HUES6 (cell line): ENCODE data around the gene TRIM54.

Source experiments
- H3K27ac ChIP-seq: 2 replicates; pipeline ENCODE4 v1.7.0; 2013; ENCODE audit warnings: low read depth, mild to moderate bottlenecking, low read length, inconsistent platforms
- H3K27me3 ChIP-seq: 2 replicates; pipeline ENCODE4 v1.6.1; 2013; ENCODE audit warnings: low read length; ENCODE audit not compliant: control insufficient read depth, insufficient read depth
- H3K36me3 ChIP-seq: 2 replicates; pipeline ENCODE4 v1.6.1; 2013; ENCODE audit warnings: low read length; ENCODE audit not compliant: control insufficient read depth, insufficient read depth
- H3K4me1 ChIP-seq: 2 replicates; pipeline ENCODE4 v1.6.1; 2013; ENCODE audit warnings: low read length; ENCODE audit not compliant: control insufficient read depth, insufficient read depth
- H3K4me3 ChIP-seq: 2 replicates; pipeline ENCODE4 v1.5.1; 2013; ENCODE audit warnings: low read depth, low read length
- H3K9ac ChIP-seq: one replicate; pipeline ENCODE4 v1.6.1; 2013; ENCODE audit warnings: mild to moderate bottlenecking, low read length
- H3K9me3 ChIP-seq: 2 replicates; pipeline ENCODE4 v1.6.1; 2013; ENCODE audit warnings: low read depth, low read length; ENCODE audit not compliant: control insufficient read depth, insufficient read depth

TRIM54 gene

GRCh38 chr2:27305516-27305915 lies 23.3 kb downstream of the TRIM54 start:
- peaks cover 48% of the 10 kb centered on the region for H3K27me3 ChIP-seq
- no peak overlapping the region for H3K4me3 ChIP-seq
- peaks cover 20% of the 10 kb centered on the region for H3K4me1 ChIP-seq

GRCh38 chr2:27306136-27306535 lies 23.9 kb downstream of the TRIM54 start:
- Histone ChIP-seq H3K4me3 (peak overlapping the region; percentile 51; the same call in 1 of the 2 replicates), H3K4me1 (peaks cover 20% of the 10 kb centered on the region), H3K36me3 (peaks cover 8% of the 10 kb centered on the region; the same call in 1 of the 2 replicates), H3K27me3 (peaks cover 48% of the 10 kb centered on the region), H3K9ac (no peak overlapping the region), H3K27ac (no peak overlapping the region), H3K9me3 (no peaks in the 10 kb centered on the region)

More at GRCh38 chr2:27305516-27305915, 23.3 kb downstream of the TRIM54 start:
- no peaks in the 10 kb centered on the region for H3K9me3 ChIP-seq
- H3K36me3 ChIP-seq = 0 out of 2 replicates have a peak, but pooled peaks cover 6% of the 10 kb centered on the region
- no peak overlapping the region for H3K27ac ChIP-seq
- no peak overlapping the region for H3K9ac ChIP-seq

- Histone ChIP-seq H3K4me3 (peak overlapping the region; percentile 51), H3K4me1 (peaks cover 20% of the 10 kb centered on the region), H3K36me3 (peaks cover 14% of the 10 kb centered on the region), H3K9me3 (no peaks in the 10 kb centered on the region), H3K9ac (no peak overlapping the region), H3K27ac (no peak overlapping the region), H3K27me3 (peaks cover 48% of the 10 kb centered on the region)
These were observed 24.5 kb downstream of the TRIM54 start for GRCh38 chr2:27306573-27307286.

- peaks cover 48% of the 10 kb centered on the region for H3K27me3 ChIP-seq
- no peak overlapping the region for H3K27ac ChIP-seq
- peak overlapping the region; percentile 51 for H3K4me3 ChIP-seq
- H3K4me1 ChIP-seq = peaks cover 20% of the 10 kb centered on the region
- H3K36me3 ChIP-seq = peaks cover 16% of the 10 kb centered on the region
- no peak overlapping the region for H3K9ac ChIP-seq
- no peaks in the 10 kb centered on the region for H3K9me3 ChIP-seq
These were observed 25.0 kb downstream of the TRIM54 start for GRCh38 chr2:27307287-27307544.

- H3K27ac ChIP-seq = no peak overlapping the region
- no peak overlapping the region for H3K9ac ChIP-seq
- H3K9me3 ChIP-seq = no peaks in the 10 kb centered on the region
- peak overlapping the region; percentile 51 for H3K4me3 ChIP-seq
- peaks cover 16% of the 10 kb centered on the region for H3K36me3 ChIP-seq
- peaks cover 19% of the 10 kb centered on the region for H3K4me1 ChIP-seq
- H3K27me3 ChIP-seq = peaks cover 48% of the 10 kb centered on the region
These were observed 25.5 kb downstream of the TRIM54 start for GRCh38 chr2:27307545-27308358.

- Histone ChIP-seq H3K4me1 (peaks cover 13% of the 10 kb centered on the region; the same call in 1 of the 2 replicates), H3K9me3 (no peaks in the 10 kb centered on the region), H3K4me3 (peak within 1 kb of the TSS; percentile 51), H3K9ac (no peak within 1 kb of the TSS), H3K27ac (no peak within 1 kb of the TSS), H3K36me3 (peaks cover 16% of the 10 kb centered on the region), H3K27me3 (peaks cover 48% of the 10 kb centered on the region)
These were observed 26.2 kb downstream of the TRIM54 start, which contains the start of gene UCN for GRCh38 chr2:27308359-27308881. TSS of gene UCN (minus strand) at chr2:27308445. CDS start at chr2:27307895, 550 bp downstream.

- Histone ChIP-seq H3K4me1 (peaks cover 13% of the 10 kb centered on the region; the same call in 1 of the 2 replicates), H3K27me3 (peaks cover 43% of the 10 kb centered on the region), H3K9ac (no peak overlapping the region), H3K36me3 (peaks cover 16% of the 10 kb centered on the region), H3K4me3 (no peak overlapping the region), H3K9me3 (no peaks in the 10 kb centered on the region), H3K27ac (no peak overlapping the region)
These were observed 27.4 kb downstream of the TRIM54 start for GRCh38 chr2:27309651-27310050.

- peaks cover 16% of the 10 kb centered on the region for H3K36me3 ChIP-seq
- no peak overlapping the region for H3K9ac ChIP-seq
- no peak overlapping the region for H3K4me3 ChIP-seq
- no peaks in the 10 kb centered on the region for H3K9me3 ChIP-seq
- peaks cover 18% of the 10 kb centered on the region for H3K27me3 ChIP-seq
- H3K27ac ChIP-seq = no peak overlapping the region
- H3K4me1 ChIP-seq = peaks cover 12% of the 10 kb centered on the region; the same call in 1 of the 2 replicates
These were observed 29.9 kb downstream of the TRIM54 start for GRCh38 chr2:27312152-27312551.

- H3K4me1 ChIP-seq = peaks cover 5% of the 10 kb centered on the region; the same call in 1 of the 2 replicates
- H3K9ac ChIP-seq = no peak overlapping the region
- H3K9me3 ChIP-seq = no peaks in the 10 kb centered on the region
- peaks cover 16% of the 10 kb centered on the region for H3K36me3 ChIP-seq
- H3K27me3 ChIP-seq = no peaks in the 10 kb centered on the region; the same call in 1 of the 2 replicates
- H3K27ac ChIP-seq = no peak overlapping the region
- no peak overlapping the region for H3K4me3 ChIP-seq
These were observed 31.8 kb downstream of the TRIM54 start for GRCh38 chr2:27313882-27314645.

- H3K9ac ChIP-seq = no peak overlapping the region
- peaks cover 12% of the 10 kb centered on the region for H3K36me3 ChIP-seq
- H3K4me1 ChIP-seq = peaks cover 5% of the 10 kb centered on the region; the same call in 1 of the 2 replicates
- no peaks in the 10 kb centered on the region for H3K9me3 ChIP-seq
- no peaks in the 10 kb centered on the region; the same call in 1 of the 2 replicates for H3K27me3 ChIP-seq
- no peak overlapping the region for H3K4me3 ChIP-seq
- no peak overlapping the region for H3K27ac ChIP-seq
These were observed 32.5 kb downstream of the TRIM54 start for GRCh38 chr2:27314709-27315108.
